ENCODE measurements around the gene FYN.

- TF ChIP-seq, protein P1, sequence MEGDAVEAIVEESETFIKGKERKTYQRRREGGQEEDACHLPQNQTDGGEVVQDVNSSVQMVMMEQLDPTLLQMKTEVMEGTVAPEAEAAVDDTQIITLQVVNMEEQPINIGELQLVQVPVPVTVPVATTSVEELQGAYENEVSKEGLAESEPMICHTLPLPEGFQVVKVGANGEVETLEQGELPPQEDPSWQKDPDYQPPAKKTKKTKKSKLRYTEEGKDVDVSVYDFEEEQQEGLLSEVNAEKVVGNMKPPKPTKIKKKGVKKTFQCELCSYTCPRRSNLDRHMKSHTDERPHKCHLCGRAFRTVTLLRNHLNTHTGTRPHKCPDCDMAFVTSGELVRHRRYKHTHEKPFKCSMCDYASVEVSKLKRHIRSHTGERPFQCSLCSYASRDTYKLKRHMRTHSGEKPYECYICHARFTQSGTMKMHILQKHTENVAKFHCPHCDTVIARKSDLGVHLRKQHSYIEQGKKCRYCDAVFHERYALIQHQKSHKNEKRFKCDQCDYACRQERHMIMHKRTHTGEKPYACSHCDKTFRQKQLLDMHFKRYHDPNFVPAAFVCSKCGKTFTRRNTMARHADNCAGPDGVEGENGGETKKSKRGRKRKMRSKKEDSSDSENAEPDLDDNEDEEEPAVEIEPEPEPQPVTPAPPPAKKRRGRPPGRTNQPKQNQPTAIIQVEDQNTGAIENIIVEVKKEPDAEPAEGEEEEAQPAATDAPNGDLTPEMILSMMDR (IDR thresholded peaks at IDR 0.05), result no peak
- TF ChIP-seq POLR2A (IDR thresholded peaks at IDR 0.05) (no peak), POLR2AphosphoS5 (IDR thresholded peaks at IDR 0.05) (no peak)
Observed at GRCh38 chr6:111709201-111709600, 164.1 kb downstream of the FYN start.
